SK-N-SH treated with all-trans-retinoic acid at 6 μM for 48 hours (cell line): ENCODE data around the gene KNG1.
"Not testable (repeated sequence)": the region's sequence is repeated elsewhere in the genome, so short reads cannot be mapped to it uniquely, and the experiment has no call there.

Experiments used
- ATAC-seq: fragments of 200-7000 bp; cut with Tn5 transposase; 3 replicates; pipeline ENCODE4 v1.9.1; 2020; ENCODE audit warnings: mild to moderate bottlenecking, moderate library complexity
- BACH2 ChIP-seq: fragments of 250-450 bp; sonication (Bioruptor Pico); IDR thresholded peaks from 2 replicates; pipeline ENCODE4 v1.9.0; 2021; ENCODE audit warnings: mild to moderate bottlenecking, borderline replicate concordance
- CREB5 ChIP-seq: fragments of 250-450 bp; sonication (Bioruptor Pico); IDR thresholded peaks from 2 replicates; pipeline ENCODE4 v1.5.1; 2020; ENCODE audit warnings: low read depth, mild to moderate bottlenecking, moderate library complexity
- CSDC2 ChIP-seq: fragments of 250-450 bp; sonication (Bioruptor Pico); IDR thresholded peaks from 2 replicates; pipeline ENCODE4 v1.5.0; 2020; ENCODE audit warnings: mild to moderate bottlenecking, moderate library complexity
- CSRNP3 ChIP-seq: fragments of 250-450 bp; sonication (Bioruptor Pico); IDR thresholded peaks from 2 replicates; pipeline ENCODE4 v1.5.1; 2021; ENCODE audit warnings: mild to moderate bottlenecking, moderate library complexity
- ESRRG ChIP-seq: fragments of 250-450 bp; sonication (Bioruptor Pico); IDR thresholded peaks from 2 replicates; pipeline ENCODE4 v1.6.1; 2021; ENCODE audit warnings: mild to moderate bottlenecking
- ISL1 ChIP-seq: fragments of 250-450 bp; sonication (Bioruptor Pico); IDR thresholded peaks from 2 replicates; pipeline ENCODE4 v2.1.2; 2022; ENCODE audit warnings: mild to moderate bottlenecking, moderate library complexity
- OSR1 ChIP-seq: fragments of 250-450 bp; sonication (Bioruptor Pico); IDR thresholded peaks from 2 replicates; pipeline ENCODE4 v1.8.0; 2022; ENCODE audit warnings: moderate library complexity, mild to moderate bottlenecking, inconsistent platforms
- PPARA ChIP-seq: fragments of 250-450 bp; sonication (Bioruptor Pico); IDR thresholded peaks from 2 replicates; pipeline ENCODE4 v1.5.0; 2020; ENCODE audit warnings: mild to moderate bottlenecking, borderline replicate concordance
- RARB ChIP-seq: fragments of 250-450 bp; sonication (Bioruptor Pico); IDR thresholded peaks from 2 replicates; pipeline ENCODE4 v1.8.0; 2021; ENCODE audit warnings: mild to moderate bottlenecking, moderate library complexity
- SNAI2 ChIP-seq: fragments of 250-450 bp; sonication (Bioruptor Pico); IDR thresholded peaks from 2 replicates; pipeline ENCODE4 v1.5.0; 2020; ENCODE audit warnings: mild to moderate bottlenecking, moderate library complexity
- TCF4 ChIP-seq: fragments of 250-450 bp; sonication (Bioruptor Pico); IDR thresholded peaks from 2 replicates; pipeline ENCODE4 v1.8.0; 2021; ENCODE audit warnings: mild to moderate bottlenecking, moderate library complexity, borderline replicate concordance
- TOX ChIP-seq: fragments of 250-450 bp; sonication (Bioruptor Pico); IDR thresholded peaks from 2 replicates; pipeline ENCODE4 v1.8.0; 2021; ENCODE audit warnings: mild to moderate bottlenecking, moderate library complexity, borderline replicate concordance
- ZC3H10 ChIP-seq: fragments of 250-450 bp; sonication (Bioruptor Pico); IDR thresholded peaks from 2 replicates; pipeline ENCODE4 v1.5.1; 2021; ENCODE audit warnings: mild to moderate bottlenecking, moderate library complexity
- ZFP3 ChIP-seq: fragments of 250-450 bp; sonication (Bioruptor Pico); IDR thresholded peaks from 2 replicates; pipeline ENCODE4 v1.5.0; 2020; ENCODE audit warnings: mild to moderate bottlenecking, moderate library complexity
- ZFP30 ChIP-seq: fragments of 450-650 bp; formaldehyde crosslinking; IDR thresholded peaks from 2 replicates; pipeline ENCODE4 v1.5.0; 2022; ENCODE audit warnings: mild to moderate bottlenecking, moderate library complexity
- ZNF565 ChIP-seq: fragments of 450-650 bp; formaldehyde crosslinking; conservative IDR thresholded peaks from 2 replicates; pipeline ENCODE4 v1.5.0; 2020; ENCODE audit warnings: low read depth, mild to moderate bottlenecking, moderate library complexity
- ZNF8 ChIP-seq: fragments of 450-650 bp; formaldehyde crosslinking; IDR thresholded peaks from 2 replicates; pipeline ENCODE4 v1.5.0; 2020; ENCODE audit warnings: mild to moderate bottlenecking, moderate library complexity
- TF ChIP-seq, protein P1 (sequence below): fragments of 250-450 bp; sonication (Bioruptor Pico); IDR thresholded peaks from 2 replicates; pipeline ENCODE4 v1.8.0; 2021; ENCODE audit warnings: low read depth, mild to moderate bottlenecking, moderate library complexity, borderline replicate concordance
- TF ChIP-seq, protein P2 (sequence below): fragments of 250-450 bp; sonication (Bioruptor Pico); IDR thresholded peaks from 2 replicates; pipeline ENCODE4 v1.8.0; 2020; ENCODE audit warnings: mild to moderate bottlenecking, moderate library complexity, borderline replicate concordance
- TF ChIP-seq, protein P3 (sequence below): fragments of 250-450 bp; sonication (Bioruptor Pico); IDR thresholded peaks from 2 replicates; pipeline ENCODE4 v1.5.0; 2020; ENCODE audit warnings: mild to moderate bottlenecking, moderate library complexity

The KNG1 gene

DNA sequence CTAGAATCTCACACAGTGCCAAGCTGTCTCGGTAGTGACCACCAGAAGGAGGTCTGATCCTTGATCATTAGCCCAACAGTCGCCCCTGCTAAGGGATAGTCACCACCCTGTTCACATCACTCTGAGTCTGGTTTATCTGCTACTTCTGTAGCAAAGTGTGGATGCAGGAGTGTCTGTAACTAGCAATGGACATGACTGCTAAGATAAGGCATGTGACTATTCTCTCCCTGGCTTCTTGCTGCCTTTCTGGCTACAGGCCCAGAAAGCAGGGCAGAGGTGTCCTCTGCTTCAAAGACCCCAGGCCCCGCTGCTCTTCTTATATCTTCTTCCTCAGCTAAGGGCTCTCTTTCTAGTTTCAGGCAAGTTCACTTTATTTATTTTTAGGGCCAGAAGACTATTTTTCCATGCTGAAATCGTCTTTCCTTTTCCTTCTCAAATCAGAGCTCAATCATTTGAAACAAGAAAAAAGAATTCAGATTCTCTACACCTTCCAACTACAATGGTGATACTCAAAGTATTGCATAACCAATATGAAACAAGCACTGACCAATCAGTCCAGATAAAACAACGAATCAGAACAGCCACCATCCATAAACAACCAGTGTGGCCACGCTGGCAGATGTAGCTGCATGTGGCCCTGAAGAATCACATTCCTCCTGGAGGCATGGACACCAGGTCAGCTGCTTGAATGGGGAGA, 8.0 kb upstream of the KNG1 start (continued):
- TF ChIP-seq CREB5 (no peak), ESRRG (CRISPR knock-in tag) (no peak), ZFP30 (CRISPR knock-in tag) (no peak), ZNF8 (CRISPR knock-in tag) (no peak), OSR1 (CRISPR knock-in tag) (no peak)
- TF ChIP-seq, protein P1, sequence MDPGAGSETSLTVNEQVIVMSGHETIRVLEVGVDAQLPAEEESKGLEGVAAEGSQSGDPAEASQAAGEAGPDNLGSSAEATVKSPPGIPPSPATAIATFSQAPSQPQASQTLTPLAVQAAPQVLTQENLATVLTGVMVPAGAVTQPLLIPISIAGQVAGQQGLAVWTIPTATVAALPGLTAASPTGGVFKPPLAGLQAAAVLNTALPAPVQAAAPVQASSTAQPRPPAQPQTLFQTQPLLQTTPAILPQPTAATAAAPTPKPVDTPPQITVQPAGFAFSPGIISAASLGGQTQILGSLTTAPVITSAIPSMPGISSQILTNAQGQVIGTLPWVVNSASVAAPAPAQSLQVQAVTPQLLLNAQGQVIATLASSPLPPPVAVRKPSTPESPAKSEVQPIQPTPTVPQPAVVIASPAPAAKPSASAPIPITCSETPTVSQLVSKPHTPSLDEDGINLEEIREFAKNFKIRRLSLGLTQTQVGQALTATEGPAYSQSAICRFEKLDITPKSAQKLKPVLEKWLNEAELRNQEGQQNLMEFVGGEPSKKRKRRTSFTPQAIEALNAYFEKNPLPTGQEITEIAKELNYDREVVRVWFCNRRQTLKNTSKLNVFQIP (CRISPR knock-in tag), result no peak
- TF ChIP-seq, all 23 proteins: peak for 0

DNA sequence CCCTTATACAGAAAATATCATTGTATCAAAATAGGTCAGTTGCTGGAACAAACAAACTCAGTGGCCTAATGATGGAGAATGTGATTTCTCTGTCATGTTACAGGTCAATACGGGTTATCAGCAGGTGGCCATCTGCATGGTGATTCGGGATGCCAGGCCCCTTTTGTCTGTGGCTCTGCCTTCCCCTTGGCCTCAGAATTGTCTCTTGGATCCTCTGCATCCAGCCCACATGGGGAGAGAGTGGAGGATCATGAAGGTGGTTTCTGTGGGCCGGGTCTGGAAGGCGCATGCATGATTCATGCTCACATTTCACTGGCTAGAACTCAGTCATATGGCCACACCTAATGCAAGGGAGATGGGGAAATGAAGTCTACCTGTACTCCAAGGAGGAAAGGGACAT, 6.5 kb upstream of the KNG1 start:
- ATAC-seq, result not testable (repeated sequence)

- no peak for ATAC-seq
- TF ChIP-seq, protein P2, sequence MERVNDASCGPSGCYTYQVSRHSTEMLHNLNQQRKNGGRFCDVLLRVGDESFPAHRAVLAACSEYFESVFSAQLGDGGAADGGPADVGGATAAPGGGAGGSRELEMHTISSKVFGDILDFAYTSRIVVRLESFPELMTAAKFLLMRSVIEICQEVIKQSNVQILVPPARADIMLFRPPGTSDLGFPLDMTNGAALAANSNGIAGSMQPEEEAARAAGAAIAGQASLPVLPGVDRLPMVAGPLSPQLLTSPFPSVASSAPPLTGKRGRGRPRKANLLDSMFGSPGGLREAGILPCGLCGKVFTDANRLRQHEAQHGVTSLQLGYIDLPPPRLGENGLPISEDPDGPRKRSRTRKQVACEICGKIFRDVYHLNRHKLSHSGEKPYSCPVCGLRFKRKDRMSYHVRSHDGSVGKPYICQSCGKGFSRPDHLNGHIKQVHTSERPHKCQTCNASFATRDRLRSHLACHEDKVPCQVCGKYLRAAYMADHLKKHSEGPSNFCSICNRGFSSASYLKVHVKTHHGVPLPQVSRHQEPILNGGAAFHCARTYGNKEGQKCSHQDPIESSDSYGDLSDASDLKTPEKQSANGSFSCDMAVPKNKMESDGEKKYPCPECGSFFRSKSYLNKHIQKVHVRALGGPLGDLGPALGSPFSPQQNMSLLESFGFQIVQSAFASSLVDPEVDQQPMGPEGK (CRISPR knock-in tag), result no peak
- TF ChIP-seq PPARA (CRISPR knock-in tag) (no peak), ISL1 (CRISPR knock-in tag) (no peak), CSRNP3 (CRISPR knock-in tag) (no peak), TCF4 (no peak), ZC3H10 (CRISPR knock-in tag) (no peak), ZFP3 (CRISPR knock-in tag) (no peak), RARB (CRISPR knock-in tag) (no peak), SNAI2 (CRISPR knock-in tag) (no peak), CREB5 (no peak), ZNF565 (CRISPR knock-in tag) (no peak), TOX (CRISPR knock-in tag) (no peak), BACH2 (CRISPR knock-in tag) (no peak), CSDC2 (CRISPR knock-in tag) (no peak)
- TF ChIP-seq, protein P1 (CRISPR knock-in tag), result no peak
- TF ChIP-seq, protein P3, sequence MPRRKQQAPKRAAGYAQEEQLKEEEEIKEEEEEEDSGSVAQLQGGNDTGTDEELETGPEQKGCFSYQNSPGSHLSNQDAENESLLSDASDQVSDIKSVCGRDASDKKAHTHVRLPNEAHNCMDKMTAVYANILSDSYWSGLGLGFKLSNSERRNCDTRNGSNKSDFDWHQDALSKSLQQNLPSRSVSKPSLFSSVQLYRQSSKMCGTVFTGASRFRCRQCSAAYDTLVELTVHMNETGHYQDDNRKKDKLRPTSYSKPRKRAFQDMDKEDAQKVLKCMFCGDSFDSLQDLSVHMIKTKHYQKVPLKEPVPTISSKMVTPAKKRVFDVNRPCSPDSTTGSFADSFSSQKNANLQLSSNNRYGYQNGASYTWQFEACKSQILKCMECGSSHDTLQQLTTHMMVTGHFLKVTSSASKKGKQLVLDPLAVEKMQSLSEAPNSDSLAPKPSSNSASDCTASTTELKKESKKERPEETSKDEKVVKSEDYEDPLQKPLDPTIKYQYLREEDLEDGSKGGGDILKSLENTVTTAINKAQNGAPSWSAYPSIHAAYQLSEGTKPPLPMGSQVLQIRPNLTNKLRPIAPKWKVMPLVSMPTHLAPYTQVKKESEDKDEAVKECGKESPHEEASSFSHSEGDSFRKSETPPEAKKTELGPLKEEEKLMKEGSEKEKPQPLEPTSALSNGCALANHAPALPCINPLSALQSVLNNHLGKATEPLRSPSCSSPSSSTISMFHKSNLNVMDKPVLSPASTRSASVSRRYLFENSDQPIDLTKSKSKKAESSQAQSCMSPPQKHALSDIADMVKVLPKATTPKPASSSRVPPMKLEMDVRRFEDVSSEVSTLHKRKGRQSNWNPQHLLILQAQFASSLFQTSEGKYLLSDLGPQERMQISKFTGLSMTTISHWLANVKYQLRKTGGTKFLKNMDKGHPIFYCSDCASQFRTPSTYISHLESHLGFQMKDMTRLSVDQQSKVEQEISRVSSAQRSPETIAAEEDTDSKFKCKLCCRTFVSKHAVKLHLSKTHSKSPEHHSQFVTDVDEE (CRISPR knock-in tag), result no peak
- TF ChIP-seq, all 23 proteins: peak for 0
Observed at GRCh38 chr3:186713499-186713898, 3.7 kb upstream of the KNG1 start.
